ENCODE results near the gene KSR1.

KSR1 gene

GRCh38 chr17:27576477-27577083 is 120.3 kb downstream of the KSR1 start:
- no peak for FAIRE-seq
- no peak for DNase-seq (ENCODE audit: insufficient read length)

DNA sequence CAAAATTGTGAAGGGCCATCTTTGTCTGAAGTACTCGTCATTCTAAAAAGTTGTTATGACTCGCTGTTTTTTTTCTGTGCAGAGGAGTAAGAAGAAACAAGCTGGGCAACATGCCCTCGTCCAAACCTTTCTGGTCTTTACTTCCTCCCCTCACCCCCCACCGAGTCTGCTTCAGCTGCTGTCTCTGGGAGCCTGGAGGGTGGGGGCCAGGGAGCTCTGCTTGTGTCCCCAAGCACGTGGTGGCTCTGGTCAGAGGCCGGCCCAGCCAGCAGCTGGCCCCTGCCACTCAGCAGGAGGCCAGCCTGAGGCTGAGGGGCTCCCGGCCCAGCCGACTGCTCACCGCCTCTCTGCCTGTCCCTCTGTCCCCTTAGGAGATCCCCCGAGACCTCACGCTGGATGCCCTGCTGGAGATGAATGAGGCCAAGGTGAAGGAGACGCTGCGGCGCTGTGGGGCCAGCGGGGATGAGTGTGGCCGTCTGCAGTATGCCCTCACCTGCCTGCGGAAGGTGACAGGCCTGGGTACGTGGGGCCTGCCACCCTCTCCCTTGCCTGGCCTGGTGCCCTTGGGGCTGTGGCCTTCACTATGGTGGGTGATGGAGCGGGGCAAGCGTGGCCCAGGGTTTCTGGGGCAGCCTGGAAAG is 121.0 kb downstream of the KSR1 start:
- TF ChIP-seq POLR2A (IDR thresholded peaks at IDR 0.05; ENCODE audit: low read depth, low read length) (no peak), TAF1 (IDR thresholded peaks at IDR 0.05; ENCODE audit: borderline replicate concordance, low read depth, low read length) (no peak), POLR2AphosphoS5 (IDR thresholded peaks at IDR 0.05; ENCODE audit: low read depth, low read length) (no peak)
- FAIRE-seq (no peak), DNase-seq (ENCODE audit: insufficient read length) (no peak)

More at GRCh38 chr17:27576477-27577083, 120.3 kb downstream of the KSR1 start:
- TF ChIP-seq POLR2AphosphoS5 (IDR thresholded peaks at IDR 0.05; ENCODE audit: low read depth, low read length) (no peak), TAF1 (IDR thresholded peaks at IDR 0.05; ENCODE audit: borderline replicate concordance, low read depth, low read length) (no peak), POLR2A (IDR thresholded peaks at IDR 0.05; ENCODE audit: low read depth, low read length) (no peak)

DNA sequence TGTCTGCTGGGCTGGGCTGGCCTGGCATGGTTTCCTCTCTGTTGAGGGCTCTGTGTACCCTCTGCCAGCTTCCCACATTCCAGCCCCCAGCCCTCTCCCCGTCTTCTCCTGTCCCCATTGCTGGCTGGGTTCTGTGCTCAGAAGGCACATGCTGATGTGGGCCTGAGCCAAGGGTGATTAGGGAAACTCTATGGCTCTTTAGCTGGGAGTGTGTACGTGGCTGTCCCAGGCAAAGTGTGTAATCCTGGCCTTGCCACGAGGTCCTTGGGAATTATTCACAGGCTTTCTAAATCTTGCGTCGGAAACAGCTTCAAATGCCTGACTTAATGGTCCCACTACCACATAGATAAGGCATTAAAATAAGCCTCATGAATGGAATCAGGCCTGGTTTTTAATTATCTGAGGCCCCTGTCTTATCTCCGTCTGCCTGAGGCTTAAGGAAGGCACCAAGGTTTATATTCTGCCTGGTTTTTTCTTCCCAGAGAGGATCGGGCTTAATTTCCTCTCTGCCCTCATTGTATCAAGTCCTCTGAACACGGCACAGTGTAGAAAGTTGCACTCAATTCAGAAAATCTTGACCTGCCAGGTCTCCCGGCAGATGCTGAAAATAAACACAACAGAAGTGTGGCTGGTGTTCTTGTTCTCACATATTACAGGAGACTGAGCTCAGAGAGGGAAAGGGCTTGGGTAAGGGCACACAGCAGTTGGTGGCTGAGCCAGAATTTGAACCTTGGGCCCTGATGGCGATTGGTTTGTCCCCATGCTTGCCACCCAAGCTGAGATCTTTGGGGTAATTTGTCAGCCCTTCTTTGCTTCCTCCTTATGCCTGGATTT is 121.9 kb downstream of the KSR1 start:
- DNase-seq (ENCODE audit: insufficient read length): no peak
- TF ChIP-seq POLR2AphosphoS5 (IDR thresholded peaks at IDR 0.05; ENCODE audit: low read depth, low read length) (no peak), POLR2A (IDR thresholded peaks at IDR 0.05; ENCODE audit: low read depth, low read length) (no peak), TAF1 (IDR thresholded peaks at IDR 0.05; ENCODE audit: borderline replicate concordance, low read depth, low read length) (no peak)
- FAIRE-seq: no peak

DNA sequence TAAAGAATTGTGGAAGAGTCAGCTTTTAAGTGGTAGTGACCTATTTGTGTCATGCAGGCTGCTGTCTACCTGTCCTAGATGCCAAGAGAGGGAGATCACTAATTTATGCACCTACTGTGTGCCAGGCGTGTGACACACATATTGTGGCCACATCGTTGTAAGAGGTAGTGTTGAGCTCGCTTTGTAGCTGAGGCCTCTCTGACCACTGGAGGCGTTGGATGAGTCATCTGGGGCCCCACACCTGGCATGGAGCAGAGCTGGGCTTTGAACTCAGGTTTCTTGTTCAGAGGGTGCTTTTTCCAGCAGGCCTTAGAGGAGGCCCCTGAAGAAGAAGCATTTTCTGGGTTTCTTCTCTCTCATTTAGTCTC is 122.5 kb downstream of the KSR1 start:
- no peak for TF ChIP-seq POLR2AphosphoS5 (IDR thresholded peaks at IDR 0.05; ENCODE audit: low read depth, low read length)
- TF ChIP-seq TAF1 (IDR thresholded peaks at IDR 0.05; ENCODE audit: borderline replicate concordance, low read depth, low read length): no peak
- no peak for TF ChIP-seq POLR2A (IDR thresholded peaks at IDR 0.05; ENCODE audit: low read depth, low read length)
- FAIRE-seq: peak; percentile 87
- DNase-seq (ENCODE audit: insufficient read length): peak; percentile 62

DNA sequence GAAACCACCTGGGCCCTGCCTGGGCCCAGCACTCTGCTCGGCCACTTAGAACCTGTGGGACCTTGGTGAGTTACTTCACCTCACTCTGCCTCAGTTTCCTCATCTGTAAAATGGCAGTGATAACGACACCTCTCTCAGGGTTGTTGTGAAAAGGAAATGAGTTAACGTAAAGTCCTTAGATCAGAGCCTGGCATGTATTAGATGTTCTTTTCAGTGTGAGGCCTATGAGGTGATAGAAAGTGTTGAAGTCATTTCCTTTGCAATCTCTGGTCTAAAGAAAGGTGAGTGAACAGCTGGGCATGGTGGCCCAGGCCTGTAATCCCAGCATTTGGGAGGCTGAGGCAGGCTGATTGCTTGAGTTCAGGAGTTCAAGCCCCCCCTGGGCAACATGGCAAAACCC is 123.1 kb downstream of the KSR1 start:
- no peak for FAIRE-seq
- TF ChIP-seq TAF1 (IDR thresholded peaks at IDR 0.05; ENCODE audit: borderline replicate concordance, low read depth, low read length) (no peak), POLR2AphosphoS5 (IDR thresholded peaks at IDR 0.05; ENCODE audit: low read depth, low read length) (no peak), POLR2A (IDR thresholded peaks at IDR 0.05; ENCODE audit: low read depth, low read length) (no peak)

GRCh38 chr17:27579897-27580321 is 123.7 kb downstream of the KSR1 start:
- no peak for FAIRE-seq
- DNase-seq (ENCODE audit: insufficient read length): no peak
- TF ChIP-seq TAF1 (IDR thresholded peaks at IDR 0.05; ENCODE audit: borderline replicate concordance, low read depth, low read length): no peak
- TF ChIP-seq POLR2A (IDR thresholded peaks at IDR 0.05; ENCODE audit: low read depth, low read length): no peak
- TF ChIP-seq POLR2AphosphoS5 (IDR thresholded peaks at IDR 0.05; ENCODE audit: low read depth, low read length): no peak

More for the DNA sequence above, 123.1 kb downstream of the KSR1 start:
- DNase-seq (ENCODE audit: insufficient read length): no peak

- no peak for FAIRE-seq
Observed at GRCh38 chr17:27581016-27581415, 124.8 kb downstream of the KSR1 start.

DNA sequence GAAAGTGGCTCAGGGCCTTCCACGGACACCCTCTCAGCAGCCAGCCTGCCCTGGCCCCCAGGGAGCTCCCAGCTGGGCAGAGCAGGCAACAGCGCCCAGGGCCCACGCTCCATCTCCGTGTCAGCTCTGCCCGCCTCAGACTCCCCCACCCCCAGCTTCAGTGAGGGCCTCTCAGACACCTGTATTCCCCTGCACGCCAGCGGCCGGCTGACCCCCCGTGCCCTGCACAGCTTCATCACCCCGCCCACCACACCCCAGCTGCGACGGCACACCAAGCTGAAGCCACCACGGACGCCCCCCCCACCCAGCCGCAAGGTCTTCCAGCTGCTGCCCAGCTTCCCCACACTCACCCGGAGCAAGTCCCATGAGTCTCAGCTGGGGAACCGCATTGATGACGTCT is 126.4 kb downstream of the KSR1 start:
- DNase-seq (ENCODE audit: insufficient read length) (no peak), FAIRE-seq (no peak)
- no peak for TF ChIP-seq POLR2A (IDR thresholded peaks at IDR 0.05; ENCODE audit: low read depth, low read length)
- no peak for TF ChIP-seq POLR2AphosphoS5 (IDR thresholded peaks at IDR 0.05; ENCODE audit: low read depth, low read length)
- no peak for TF ChIP-seq TAF1 (IDR thresholded peaks at IDR 0.05; ENCODE audit: borderline replicate concordance, low read depth, low read length)

More at GRCh38 chr17:27581016-27581415, 124.8 kb downstream of the KSR1 start:
- no peak for DNase-seq (ENCODE audit: insufficient read length)
- TF ChIP-seq POLR2A (IDR thresholded peaks at IDR 0.05; ENCODE audit: low read depth, low read length) (no peak), TAF1 (IDR thresholded peaks at IDR 0.05; ENCODE audit: borderline replicate concordance, low read depth, low read length) (no peak), POLR2AphosphoS5 (IDR thresholded peaks at IDR 0.05; ENCODE audit: low read depth, low read length) (no peak)

- FAIRE-seq (no peak), DNase-seq (ENCODE audit: insufficient read length) (no peak)
- TF ChIP-seq POLR2AphosphoS5 (IDR thresholded peaks at IDR 0.05; ENCODE audit: low read depth, low read length): no peak
- TF ChIP-seq TAF1 (IDR thresholded peaks at IDR 0.05; ENCODE audit: borderline replicate concordance, low read depth, low read length): no peak
- TF ChIP-seq POLR2A (IDR thresholded peaks at IDR 0.05; ENCODE audit: low read depth, low read length): no peak
Observed at GRCh38 chr17:27585153-27585681, 129.0 kb downstream of the KSR1 start.

GRCh38 chr17:27585792-27586191 is 129.5 kb downstream of the KSR1 start:
- no peak for FAIRE-seq
- no peak for DNase-seq (ENCODE audit: insufficient read length)
- TF ChIP-seq TAF1 (IDR thresholded peaks at IDR 0.05; ENCODE audit: borderline replicate concordance, low read depth, low read length) (no peak), POLR2A (IDR thresholded peaks at IDR 0.05; ENCODE audit: low read depth, low read length) (no peak), POLR2AphosphoS5 (IDR thresholded peaks at IDR 0.05; ENCODE audit: low read depth, low read length) (no peak)

DNA sequence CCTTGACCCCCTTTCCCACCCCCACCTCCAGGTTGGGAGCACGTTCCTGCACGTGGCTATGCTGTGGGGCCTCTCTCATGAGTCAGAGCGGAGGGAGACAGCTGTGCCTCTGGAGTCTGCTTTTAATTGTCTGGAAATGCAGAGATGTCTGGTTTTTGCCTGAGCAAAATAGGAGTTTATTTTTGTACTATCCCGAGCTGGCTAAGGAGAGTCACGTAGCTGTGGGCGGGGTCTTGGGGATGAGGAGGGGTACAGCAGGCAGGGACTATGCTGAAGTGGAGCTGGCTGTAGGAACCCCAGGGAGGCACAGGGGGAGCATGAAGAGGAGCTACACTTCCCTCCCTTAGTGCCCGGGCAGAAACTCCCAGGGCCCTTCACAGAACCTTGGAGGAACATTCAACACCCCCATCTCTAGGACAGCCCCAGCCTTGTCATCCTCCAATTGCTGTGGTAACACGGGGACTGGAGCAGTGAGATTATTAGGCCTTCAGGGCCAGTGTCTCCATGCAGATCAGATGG is 130.0 kb downstream of the KSR1 start:
- no peak for FAIRE-seq
- no peak for DNase-seq (ENCODE audit: insufficient read length)

More for the DNA sequence above, 130.0 kb downstream of the KSR1 start:
- TF ChIP-seq POLR2A (IDR thresholded peaks at IDR 0.05; ENCODE audit: low read depth, low read length) (no peak), POLR2AphosphoS5 (IDR thresholded peaks at IDR 0.05; ENCODE audit: low read depth, low read length) (no peak), TAF1 (IDR thresholded peaks at IDR 0.05; ENCODE audit: borderline replicate concordance, low read depth, low read length) (no peak)
